HepG2 (cell line): ENCODE results near the gene NKX3-2. TPM values are rescaled to one million over a fixed set of nuclear protein-coding genes. Genes with fewer than 3 reads are reported as not detected.
A peak's percentile ranks its signal among the peaks of the same experiment; 100 is the strongest.

Source experiments
- ARID2 ChIP-seq: sonication (generic); formaldehyde crosslinking; IDR thresholded peaks from 2 replicates; pipeline ENCODE4 v1.8.1; 2022; ENCODE audit warnings: mild to moderate bottlenecking, missing genetic modification reagents, borderline replicate concordance
- CSRNP1 ChIP-seq: sonication (generic); formaldehyde crosslinking; IDR thresholded peaks from 2 replicates; pipeline ENCODE4 v1.8.1; 2023; ENCODE audit warnings: mild to moderate bottlenecking, missing genetic modification reagents
- HBP1 ChIP-seq: IDR thresholded peaks from 2 replicates; pipeline ENCODE4 v1.6.1; 2016; ENCODE audit warnings: low read depth, control low read depth
- SALL1 ChIP-seq: sonication (generic); formaldehyde crosslinking; IDR thresholded peaks from 2 replicates; pipeline ENCODE4 v1.8.0; 2022; ENCODE audit warnings: mild to moderate bottlenecking, missing genetic modification reagents
- SAP130 ChIP-seq: IDR thresholded peaks from 2 replicates; pipeline ENCODE4 v1.6.1; 2016; ENCODE audit warnings: low read depth
- SATB2 ChIP-seq: sonication (generic); formaldehyde crosslinking; IDR thresholded peaks from 2 replicates; pipeline ENCODE4 v1.5.0; 2020; ENCODE audit warnings: missing genetic modification reagents
- SSRP1 ChIP-seq: IDR thresholded peaks from 2 replicates; pipeline ENCODE4 v1.6.1; 2016; ENCODE audit warnings: control low read depth
- TAF1 ChIP-seq: sonication (generic); formaldehyde crosslinking; IDR thresholded peaks from 2 replicates; pipeline ENCODE4 v1.4.0; 2020; ENCODE audit warnings: missing genetic modification reagents
- TERF1 ChIP-seq: sonication (generic); formaldehyde crosslinking; IDR thresholded peaks from 2 replicates; pipeline ENCODE4 v1.8.0; 2022; ENCODE audit warnings: mild to moderate bottlenecking, missing genetic modification reagents, moderate library complexity
- TFDP2 ChIP-seq: sonication (generic); formaldehyde crosslinking; IDR thresholded peaks from 2 replicates; pipeline ENCODE4 v1.4.0; 2020; ENCODE audit warnings: missing genetic modification reagents
- TFE3 ChIP-seq: IDR thresholded peaks from 2 replicates; pipeline ENCODE4 v1.6.1; 2016
- UBTF ChIP-seq: sonication (generic); formaldehyde crosslinking; IDR thresholded peaks from 2 replicates; pipeline ENCODE4 v1.4.0; 2020; ENCODE audit warnings: mild to moderate bottlenecking, missing genetic modification reagents
- ZMYM4 ChIP-seq: sonication (generic); formaldehyde crosslinking; IDR thresholded peaks from 2 replicates; pipeline ENCODE4 v1.8.1; 2023; ENCODE audit warnings: mild to moderate bottlenecking, missing genetic modification reagents
- ZNF263 ChIP-seq: sonication (generic); formaldehyde crosslinking; IDR thresholded peaks from 2 replicates; pipeline ENCODE4 v1.4.0; 2020; ENCODE audit warnings: missing genetic modification reagents
- ZNF331 ChIP-seq: sonication (generic); formaldehyde crosslinking; IDR thresholded peaks from 2 replicates; pipeline ENCODE4 v1.4.0; 2020; ENCODE audit warnings: missing genetic modification reagents
- ZNF552 ChIP-seq: sonication (generic); formaldehyde crosslinking; IDR thresholded peaks from 2 replicates; pipeline ENCODE4 v1.9.0; 2022; ENCODE audit warnings: missing genetic modification reagents, mild to moderate bottlenecking, borderline replicate concordance
- ZNF564 ChIP-seq: sonication (generic); formaldehyde crosslinking; IDR thresholded peaks from 2 replicates; pipeline ENCODE4 v1.8.1; 2023; ENCODE audit warnings: mild to moderate bottlenecking, missing genetic modification reagents
- ZNF605 ChIP-seq: sonication (generic); formaldehyde crosslinking; IDR thresholded peaks from 2 replicates; pipeline ENCODE4 v1.8.0; 2022; ENCODE audit warnings: mild to moderate bottlenecking, missing genetic modification reagents
- ZSCAN31 ChIP-seq: sonication (generic); formaldehyde crosslinking; IDR thresholded peaks from 2 replicates; pipeline ENCODE4 v1.5.0; 2020; ENCODE audit warnings: low read depth, mild to moderate bottlenecking, missing genetic modification reagents
- polyA plus RNA-seq, 8 experiments: library from polyadenylated mRNA; depleted of rRNA in 3 of 8; stranded (reverse) in 7 of 8; unstranded in 1 of 8; fragments of >200 nt; fragmentation: Illumina TruSeq in 4 of 8; extraction: Trizol in 4 of 8; gene quantifications; 2 replicates each; pipeline versions ENCODE4 v1.2.1 to v1.2.3, GENCODE V29; 2011 to 2016; ENCODE audit warnings: low read depth in 4 of 8, missing spikeins in 1 of 8, mixed read lengths in 1 of 8; ENCODE audit not compliant: insufficient read depth in 1 of 8
- total RNA-seq, 5 experiments: library from RNA; depleted of rRNA; stranded (reverse); fragments of >200 nt; fragmentation: Illumina TruSeq; extraction: Trizol; gene quantifications; 2 replicates each; pipeline ENCODE4 v1.2.3, GENCODE V29; 2016; ENCODE audit warnings: low read depth in 1 of 5

The NKX3-2 gene
- total and polyA plus RNA-seq, 2 of the 13 experiments (the other 11 are each of a cell fraction or from before 2014, with no cell fraction given): 0.07 to 0.13 TPM

- peak; percentile 66; the same call in 1 of the 2 replicates for TF ChIP-seq CSRNP1
- TF ChIP-seq ZNF331 (CRISPR knock-in tag): 0 out of 2 replicates have a peak, but pooled peaks have one; percentile 8
- TF ChIP-seq ZNF605 (CRISPR knock-in tag): peak; percentile 74
- peak; percentile 57; the same call in 1 of the 2 replicates for TF ChIP-seq TFDP2
- 0 out of 2 replicates have a peak, but pooled peaks have one; percentile 24 for TF ChIP-seq SATB2
- TF ChIP-seq SAP130 (CRISPR knock-in tag): peak; percentile 45; the same call in 1 of the 2 replicates
- no peak for TF ChIP-seq ZNF564
- no peak for TF ChIP-seq TERF1 (CRISPR knock-in tag)
- no peak for TF ChIP-seq HBP1
- peak; percentile 75 for TF ChIP-seq SALL1
- no peak for TF ChIP-seq TAF1 (CRISPR knock-in tag)
- TF ChIP-seq ZNF552: no peak
- 0 out of 2 replicates have a peak, but pooled peaks have one; percentile 35 for TF ChIP-seq UBTF (CRISPR knock-in tag)
- TF ChIP-seq ZNF263: 0 out of 2 replicates have a peak, but pooled peaks have one; percentile 19
- 0 out of 2 replicates have a peak, but pooled peaks have one; percentile 26 for TF ChIP-seq ARID2 (CRISPR knock-in tag)
- TF ChIP-seq TFE3 (CRISPR knock-in tag): 0 out of 2 replicates have a peak, but pooled peaks have one; percentile 18
- 0 out of 2 replicates have a peak, but pooled peaks have one; percentile 18 for TF ChIP-seq ZSCAN31 (CRISPR knock-in tag)
- no peak for TF ChIP-seq SSRP1 (CRISPR knock-in tag)
- peak; percentile 82 for TF ChIP-seq ZMYM4 (CRISPR knock-in tag)
Measured at GRCh38 chr4:13544606-13545393, 492 bp upstream of the NKX3-2 start (continued).
